Cardiac fibroblast (primary cell): Measurements from ENCODE around the gene PUSL1.

Experiments used
- DNase-seq, 2 donors: peaks; one replicate each; pipeline versions ENCODE4 v3.0.0 to v3.0.0-alpha.2; 2010; ENCODE audit warnings: low read depth in 2 of 2
- H3K4me3 ChIP-seq, 2 donors: replicated peaks in 1 of 2; 1 replicate in 1 of 2; 2 replicates in 1 of 2; pipeline ENCODE4 v1.5.1; 2011; ENCODE audit warnings: low read depth in 2 of 2, low read length in 2 of 2, mild to moderate bottlenecking in 2 of 2, moderate library complexity in 1 of 2
- CTCF ChIP-seq: IDR thresholded peaks from one replicate; pipeline ENCODE4 v1.5.1; 2011; ENCODE audit warnings: low read depth, mild to moderate bottlenecking, low read length, inconsistent platforms

The PUSL1 gene

DNA sequence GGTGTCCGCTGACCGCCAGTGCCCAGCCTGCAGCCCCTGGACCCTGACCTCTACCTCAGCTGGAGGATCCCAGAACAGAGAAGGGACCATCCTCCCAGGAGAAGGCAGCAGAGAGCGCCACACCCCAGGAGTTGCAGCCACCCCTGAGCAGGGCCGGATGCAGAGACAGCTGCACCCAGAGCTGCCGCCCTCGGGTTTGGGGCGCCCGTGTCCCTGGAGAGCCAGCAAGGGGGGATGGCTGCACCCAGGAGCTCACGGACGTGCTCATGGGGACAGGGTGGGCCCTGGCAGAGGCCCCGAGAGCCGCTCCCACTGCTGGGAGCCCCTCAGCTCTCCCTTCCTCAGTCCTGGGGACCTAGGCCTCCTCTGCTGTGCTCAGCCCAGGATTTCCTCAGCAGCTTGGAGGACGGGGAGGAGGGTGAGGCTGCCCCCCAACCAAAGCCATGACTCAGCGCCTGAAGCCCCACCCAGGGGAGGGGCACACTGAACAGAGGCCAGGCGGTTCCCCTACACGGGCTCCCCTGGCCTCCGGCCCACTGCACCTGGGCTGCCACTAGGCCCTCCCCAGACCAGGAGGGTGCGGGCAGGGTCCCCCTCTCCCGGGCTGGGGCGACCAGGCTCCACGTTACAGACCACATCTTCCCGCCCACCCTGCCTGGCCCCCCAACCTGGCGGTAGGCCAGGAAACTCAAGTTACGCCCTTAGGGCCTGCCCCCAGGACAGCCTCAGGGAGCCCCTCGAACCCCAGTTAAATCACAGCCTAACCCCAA lies 2.9 kb upstream of the PUSL1 start:
- no peak for TF ChIP-seq CTCF
- peak; percentile 73 to 79 for DNase-seq
- peak overlapping the region; percentile 61 to 79 for H3K4me3 ChIP-seq

DNA sequence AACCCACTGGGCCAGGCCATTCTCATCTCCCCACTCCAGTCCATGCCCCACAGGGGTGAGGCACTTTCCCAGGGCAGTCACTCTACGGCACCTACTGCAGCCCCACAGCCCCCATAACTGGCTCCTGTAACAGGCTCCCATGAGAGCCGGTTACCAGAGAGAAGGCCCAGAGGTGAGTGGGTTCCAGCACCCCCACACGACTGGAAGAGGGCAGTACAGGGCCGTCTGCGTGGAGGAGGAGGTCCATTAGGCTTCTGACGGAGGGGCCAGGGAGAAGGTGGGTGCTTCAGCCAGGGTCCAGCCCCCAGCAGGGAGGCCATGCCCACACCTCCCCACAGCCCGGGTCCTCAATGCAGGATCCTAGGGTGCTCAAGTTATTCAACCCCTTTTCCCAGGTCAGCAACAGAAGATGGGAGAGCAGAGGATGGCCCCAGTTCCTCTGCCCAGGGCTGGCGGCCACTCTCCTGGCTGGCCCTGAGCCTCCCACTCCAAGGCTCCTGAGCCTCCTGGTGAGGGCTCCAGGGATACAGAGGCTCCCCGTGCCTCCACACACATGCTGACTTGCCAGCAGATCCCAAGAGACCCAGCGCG lies 2.2 kb upstream of the PUSL1 start:
- peak overlapping the region; percentile 61 to 79 for H3K4me3 ChIP-seq
- peak in 1 of 2 donors; percentile 25 for DNase-seq
- TF ChIP-seq CTCF: peak; percentile 25

GRCh38 chr1:1306661-1307260 lies 1.6 kb upstream of the PUSL1 start:
- peak in 1 of 2 donors; percentile 30 for DNase-seq
- TF ChIP-seq CTCF: no peak
- H3K4me3 ChIP-seq: peak overlapping the region; percentile 61 to 79

DNA sequence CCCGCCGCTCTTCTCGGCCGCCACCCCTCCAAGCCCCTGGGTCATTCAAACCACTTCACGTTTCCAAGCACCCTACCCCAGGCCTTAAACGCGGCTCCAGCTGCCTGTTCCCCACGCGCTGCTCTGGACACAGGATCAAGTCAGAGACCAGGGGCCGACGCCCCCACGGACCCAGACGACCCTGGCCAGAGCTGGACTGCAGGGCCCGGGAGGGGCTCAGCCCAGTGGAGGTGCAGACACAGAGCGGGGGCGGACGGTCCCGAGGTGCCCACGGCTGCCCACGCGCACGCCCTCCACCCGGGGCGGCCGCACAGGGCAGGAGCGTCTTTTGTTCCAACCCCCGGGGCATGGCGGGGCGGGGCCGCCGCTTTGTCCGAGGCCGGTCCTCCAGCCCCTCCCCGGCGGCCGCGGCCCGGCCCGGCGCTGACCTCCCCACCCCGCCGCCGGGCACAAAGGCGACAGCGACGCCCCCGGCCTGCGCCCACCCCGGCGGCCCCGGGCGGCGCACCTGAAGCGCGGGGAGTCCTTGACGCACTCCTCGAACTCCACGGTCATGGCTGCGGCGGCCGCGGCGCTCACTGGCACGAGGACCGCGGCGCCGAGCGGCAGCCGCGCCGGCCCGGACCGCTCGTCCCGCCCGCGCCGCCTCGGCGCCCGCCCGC lies 1.0 kb upstream of the PUSL1 start:
- peak in 1 of 2 donors; percentile 32 for DNase-seq

GRCh38 chr1:1308756-1309250 lies 406 bp downstream of the PUSL1 start:
- no peak for DNase-seq
- no peak for TF ChIP-seq CTCF
- peak overlapping the region; percentile 55 to 76 for H3K4me3 ChIP-seq

More for the DNA sequence above, 1.0 kb upstream of the PUSL1 start:
- no peak for TF ChIP-seq CTCF
- peak overlapping the region; percentile 61 to 79 for H3K4me3 ChIP-seq

DNA sequence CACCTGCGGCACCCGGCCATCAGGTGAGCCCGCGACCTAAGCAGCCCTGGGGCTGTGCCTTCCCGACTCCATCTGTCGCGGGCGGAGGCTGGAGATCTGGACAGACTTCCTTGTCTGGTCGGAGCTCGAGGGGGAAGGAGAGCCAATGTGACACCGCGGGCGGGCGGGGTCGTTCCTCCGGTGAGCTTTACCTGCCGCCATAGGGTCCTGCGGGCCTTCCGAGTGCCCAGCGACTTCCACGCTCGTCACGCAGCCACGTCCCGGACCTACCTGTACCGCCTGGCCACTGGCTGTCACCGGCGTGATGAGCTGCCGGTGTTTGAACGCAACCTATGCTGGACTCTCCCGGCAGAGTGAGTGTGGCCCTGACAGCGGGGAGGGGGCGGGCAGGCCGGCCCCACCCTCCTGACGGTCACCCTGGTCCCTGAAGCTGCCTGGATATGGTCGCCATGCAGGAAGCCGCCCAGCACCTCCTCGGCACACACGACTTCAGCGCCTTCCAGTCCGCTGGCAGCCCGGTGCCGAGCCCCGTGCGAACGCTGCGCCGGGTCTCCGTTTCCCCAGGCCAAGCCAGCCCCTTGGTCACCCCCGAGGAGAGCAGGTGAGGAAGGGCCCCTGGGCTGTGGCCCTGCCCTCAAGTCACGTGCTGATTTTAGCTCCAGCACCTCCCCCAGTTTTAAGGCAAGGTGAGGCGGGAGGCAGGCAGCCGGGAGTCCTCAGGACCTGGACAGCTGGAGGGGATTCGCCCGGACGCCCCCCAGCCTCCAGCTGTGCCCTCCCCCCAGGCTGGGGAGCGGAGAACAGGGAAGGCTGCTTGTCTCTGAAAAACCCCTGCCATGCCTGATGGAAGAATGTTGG lies 1.1 kb downstream of the PUSL1 start:
- DNase-seq: no peak
- H3K4me3 ChIP-seq: peak overlapping the region; percentile 55 to 76
- no peak for TF ChIP-seq CTCF
